Thyroid gland (tissue), 4 donors: ENCODE measurements around the gene ARHGAP24.

Experiments used
- CTCF ChIP-seq, 6 experiments: fragments of 200-600 bp in 3 of 6; fragments of 450-650 bp in 3 of 6; sonication (generic) in 3 of 6; IDR thresholded peaks; one replicate each; pipeline ENCODE4 v1.5.1; 2016 to 2019; ENCODE audit warnings: antibody characterized with exemption in 6 of 6, mild to moderate bottlenecking in 2 of 6, inconsistent platforms in 1 of 6, moderate library complexity in 1 of 6
- POLR2A ChIP-seq, 2 donors: fragments of 450-650 bp; IDR thresholded peaks; one replicate each; pipeline ENCODE4 v1.6.1; 2017; ENCODE audit warnings: antibody characterized with exemption in 2 of 2, mild to moderate bottlenecking in 2 of 2, moderate library complexity in 1 of 2

GRCh38 chr4:85940151-85940550, 465.2 kb downstream of the ARHGAP24 start:
- TF ChIP-seq CTCF (IDR thresholded peaks at IDR 0.05) (no peak), POLR2A (IDR thresholded peaks at IDR 0.05) (no peak)
